Mucosa of stomach (tissue), 1 donor: ENCODE measurements around the gene SWAP70.

Experiments used
- H3K27me3 ChIP-seq: one replicate; pipeline ENCODE4 v1.7.0; 2013; ENCODE audit warnings: mild to moderate bottlenecking, low read length; ENCODE audit not compliant: control insufficient read depth, insufficient read depth
- H3K36me3 ChIP-seq: one replicate; pipeline ENCODE4 v1.7.0; 2013; ENCODE audit warnings: low read length; ENCODE audit not compliant: control insufficient read depth, insufficient read depth
- H3K4me1 ChIP-seq: one replicate; pipeline ENCODE4 v1.7.0; 2013; ENCODE audit warnings: mild to moderate bottlenecking, low read length; ENCODE audit not compliant: control insufficient read depth, insufficient read depth
- H3K4me3 ChIP-seq: one replicate; pipeline ENCODE4 v1.7.0; 2013; ENCODE audit warnings: low read length
- H3K9ac ChIP-seq: one replicate; pipeline ENCODE4 v1.7.0; 2013; ENCODE audit warnings: mild to moderate bottlenecking, low read length, moderate library complexity
- H3K9me3 ChIP-seq: one replicate; pipeline ENCODE4 v1.7.0; 2013; ENCODE audit warnings: mild to moderate bottlenecking, low read length, moderate library complexity; ENCODE audit not compliant: control insufficient read depth
- donor health status: Pancreatic carcinoma.

SWAP70 gene

GRCh38 chr11:9797300-9797699, 133.4 kb downstream of the SWAP70 start:
- Histone ChIP-seq H3K9ac (no peak overlapping the region), H3K4me1 (no peaks in the 10 kb centered on the region), H3K9me3 (no peaks in the 10 kb centered on the region), H3K36me3 (no peaks in the 10 kb centered on the region), H3K4me3 (no peak overlapping the region), H3K27me3 (no peaks in the 10 kb centered on the region)

- Histone ChIP-seq H3K36me3 (no peaks in the 10 kb centered on the region), H3K4me3 (no peak overlapping the region), H3K9ac (no peak overlapping the region), H3K4me1 (no peaks in the 10 kb centered on the region), H3K27me3 (no peaks in the 10 kb centered on the region), H3K9me3 (no peaks in the 10 kb centered on the region)
These were observed 136.0 kb downstream of the SWAP70 start for GRCh38 chr11:9799886-9800285.

- H3K36me3 ChIP-seq = no peaks in the 10 kb centered on the region
- H3K9me3 ChIP-seq = no peaks in the 10 kb centered on the region
- no peaks in the 10 kb centered on the region for H3K4me1 ChIP-seq
- no peaks in the 10 kb centered on the region for H3K27me3 ChIP-seq
- no peak overlapping the region for H3K9ac ChIP-seq
- H3K4me3 ChIP-seq = no peak overlapping the region
These were observed 138.5 kb downstream of the SWAP70 start for GRCh38 chr11:9802291-9802861.
